Daoy (cell line): ENCODE data around the gene UGT2B10. TPM values are rescaled to one million over a fixed set of nuclear protein-coding genes. Genes with fewer than 3 reads are reported as not detected.
"Not testable (repeated sequence)": the region's sequence is repeated elsewhere in the genome, so short reads cannot be mapped to it uniquely, and the experiment has no call there.

Experiments used
- DNase-seq: peaks from one replicate; pipeline ENCODE4 v3.0.0-alpha.2; 2015; ENCODE audit warnings: low read depth
- total RNA-seq: library from RNA; depleted of rRNA; stranded (reverse); fragments of >200 nt; shearing (Covaris generic); gene quantifications from 2 replicates; pipeline ENCODE4 v1.2.3, GENCODE V29; 2014; rRNA removed

The UGT2B10 gene
- total RNA-seq: not detected in 2 replicates

DNA sequence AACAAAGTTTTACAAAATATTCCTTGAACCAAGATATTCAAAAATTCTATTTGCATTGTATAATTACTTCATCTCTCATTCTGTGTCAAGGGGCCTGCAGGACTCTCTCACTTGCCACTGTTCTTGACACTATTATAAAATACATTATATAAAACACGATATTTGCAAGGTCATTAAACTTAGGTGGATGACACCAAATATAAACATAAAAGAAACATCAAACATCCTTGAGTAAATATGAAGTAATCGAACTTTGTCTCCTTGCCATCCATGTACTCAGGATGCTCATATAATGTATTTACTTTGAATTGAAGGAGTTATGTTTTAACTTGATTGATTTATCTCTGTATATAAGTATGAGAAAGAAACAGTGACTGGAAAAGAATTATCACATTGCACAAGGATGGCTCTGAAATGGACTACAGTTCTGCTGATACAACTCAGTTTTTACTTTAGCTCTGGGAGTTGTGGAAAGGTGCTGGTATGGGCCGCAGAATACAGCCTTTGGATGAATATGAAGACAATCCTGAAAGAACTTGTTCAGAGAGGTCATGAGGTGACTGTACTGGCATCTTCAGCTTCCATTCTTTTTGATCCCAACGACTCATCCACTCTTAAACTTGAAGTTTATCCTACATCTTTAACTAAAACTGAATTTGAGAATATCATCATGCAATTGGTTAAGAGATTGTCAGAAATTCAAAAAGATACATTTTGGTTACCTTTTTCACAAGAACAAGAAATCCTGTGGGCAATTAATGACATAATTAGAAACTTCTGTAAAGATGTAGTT lies at the start of gene UGT2B10:
Gene UGT2B10, plus strand, starts transcription at position 378 of the 793 bp plus-strand sequence. Its CDS starts 26 bp downstream, at position 404.
- DNase-seq: not testable (repeated sequence)

DNA sequence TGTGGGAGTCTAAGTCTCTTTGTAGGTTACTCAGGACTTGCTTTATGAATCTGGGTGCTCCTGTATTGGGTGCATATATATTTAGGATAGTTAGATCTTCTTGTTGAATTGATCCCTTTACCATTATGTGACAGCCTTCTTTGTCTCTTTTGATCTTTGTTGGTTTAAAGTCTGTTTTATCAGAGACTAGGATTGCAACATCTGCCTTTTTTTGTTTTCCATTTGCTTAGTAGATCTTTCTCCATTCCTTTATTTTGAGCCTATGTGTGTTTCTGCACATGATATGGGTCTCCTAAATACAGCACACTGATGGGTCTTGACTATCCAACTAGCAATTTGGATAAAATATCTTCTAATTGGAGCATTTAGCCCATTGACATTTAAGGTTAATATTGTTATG lies 44.0 kb upstream of the UGT2B10 start:
- not testable (repeated sequence) for DNase-seq

- no peak for DNase-seq
These were observed 42.1 kb upstream of the UGT2B10 start for GRCh38 chr4:68773699-68774098.

DNA sequence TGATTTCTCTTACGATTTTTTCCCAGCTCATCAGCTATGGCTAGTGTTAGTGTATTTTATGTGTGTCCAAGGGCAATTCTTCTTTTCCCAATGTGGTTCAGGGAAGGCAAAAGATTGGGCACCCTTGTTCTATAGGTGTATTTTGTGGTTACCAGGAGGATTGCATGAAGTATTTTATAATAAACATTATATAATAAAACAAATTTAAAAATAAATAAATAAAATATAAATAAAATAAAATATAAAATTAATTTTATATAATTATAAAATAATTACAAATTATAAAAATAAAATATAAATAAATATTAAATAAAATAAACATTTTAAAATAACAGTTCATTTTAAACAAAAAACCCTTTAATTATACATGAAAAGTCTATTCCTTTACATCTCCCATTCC lies 35.6 kb upstream of the UGT2B10 start:
- no peak for DNase-seq

- DNase-seq: no peak
These were observed 18.7 kb upstream of the UGT2B10 start for GRCh38 chr4:68797048-68797447.

- no peak for DNase-seq
These were observed 18.2 kb upstream of the UGT2B10 start for GRCh38 chr4:68797618-68798017.

DNA sequence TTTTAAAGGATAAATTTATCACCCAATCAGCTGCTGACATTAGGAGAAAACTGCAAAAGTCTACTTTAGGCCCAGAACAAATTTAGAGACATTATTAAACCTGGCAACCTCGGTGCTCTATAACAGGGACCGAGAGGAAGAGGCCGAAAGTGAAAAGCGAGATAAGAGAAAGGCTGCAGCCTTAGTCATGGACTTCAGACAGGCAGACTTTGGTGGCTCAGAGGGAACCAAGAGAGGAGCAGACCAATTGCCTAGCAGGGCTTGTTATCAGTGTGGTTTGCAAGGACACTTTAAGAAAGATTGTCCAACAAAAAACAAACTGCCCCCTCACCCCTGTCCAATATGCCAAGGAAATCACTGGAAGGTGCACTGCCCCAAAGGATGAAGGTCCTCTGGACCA lies 12.8 kb upstream of the UGT2B10 start:
- no peak for DNase-seq

DNA sequence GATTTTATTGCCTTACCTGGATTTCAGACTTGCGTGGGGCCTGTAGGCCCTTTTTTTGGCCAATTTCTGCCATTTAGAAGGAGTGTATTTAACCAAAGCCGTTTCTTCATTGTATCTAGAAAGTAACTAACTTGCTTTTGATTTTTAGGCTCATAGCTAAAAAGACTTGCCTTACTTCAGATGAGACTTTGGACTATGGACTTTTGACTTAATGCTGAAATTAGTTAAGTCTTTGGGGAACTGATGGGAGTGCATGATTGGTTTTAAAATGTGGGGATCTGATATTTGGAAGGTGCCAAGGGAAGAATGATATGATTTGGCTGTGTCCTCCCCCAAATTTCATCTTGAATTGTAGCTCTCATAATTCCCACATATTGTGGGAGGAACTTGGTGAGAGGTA lies 7.7 kb upstream of the UGT2B10 start:
- no peak for DNase-seq

GRCh38 chr4:68810919-68811318 lies 4.9 kb upstream of the UGT2B10 start:
- no peak for DNase-seq

GRCh38 chr4:68816410-68817265 lies 844 bp downstream of the UGT2B10 start:
- not testable (repeated sequence) for DNase-seq

GRCh38 chr4:68817386-68817785 lies 1.6 kb downstream of the UGT2B10 start:
- DNase-seq: no peak

GRCh38 chr4:68818030-68818462 lies 2.3 kb downstream of the UGT2B10 start:
- not testable (repeated sequence) for DNase-seq

- DNase-seq: no peak
These were observed 15.8 kb downstream of the UGT2B10 start for GRCh38 chr4:68831642-68832041.

GRCh38 chr4:68850293-68850692 lies 34.5 kb downstream of the UGT2B10 start:
- DNase-seq: no peak

DNA sequence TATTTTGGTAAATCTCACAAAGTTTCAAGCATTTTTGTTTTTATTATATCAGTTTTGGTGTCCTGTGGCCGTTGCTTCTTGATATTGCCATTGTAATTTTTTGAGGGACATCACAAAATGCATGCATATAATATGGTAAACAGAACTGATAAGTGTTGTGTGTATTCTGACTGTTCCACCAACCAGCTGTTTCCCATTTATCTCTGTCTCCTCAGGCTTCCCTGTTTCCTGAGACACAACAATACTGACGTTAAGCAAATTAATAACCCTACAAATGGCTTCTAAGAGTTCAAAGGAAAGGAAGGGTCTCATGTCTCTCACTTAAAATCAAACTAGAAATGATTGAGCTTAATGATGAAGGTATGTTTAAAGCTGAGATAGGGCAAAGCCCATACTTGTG lies 40.0 kb downstream of the UGT2B10 start:
- no peak for DNase-seq

DNA sequence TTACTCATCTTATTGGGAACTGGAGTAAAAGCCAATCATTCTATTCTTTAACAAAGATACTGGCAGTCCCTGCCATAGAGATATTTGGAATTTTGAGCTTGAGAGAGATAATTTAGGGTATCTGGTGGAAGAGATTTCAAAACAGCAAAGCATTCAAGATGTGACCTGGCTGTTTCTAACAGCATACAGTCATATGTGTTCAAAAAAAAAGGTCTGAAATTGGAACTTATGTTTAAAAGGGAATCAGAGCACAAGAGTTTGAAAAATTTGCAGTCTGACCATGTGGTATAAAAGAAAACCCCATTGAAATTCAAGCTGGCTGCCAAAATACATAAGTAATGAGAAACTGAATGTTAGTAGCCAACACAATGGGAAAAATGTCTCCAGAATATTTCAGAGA lies 42.2 kb downstream of the UGT2B10 start:
- DNase-seq: no peak

GRCh38 chr4:68859655-68860054 lies 43.9 kb downstream of the UGT2B10 start:
- no peak for DNase-seq

DNA sequence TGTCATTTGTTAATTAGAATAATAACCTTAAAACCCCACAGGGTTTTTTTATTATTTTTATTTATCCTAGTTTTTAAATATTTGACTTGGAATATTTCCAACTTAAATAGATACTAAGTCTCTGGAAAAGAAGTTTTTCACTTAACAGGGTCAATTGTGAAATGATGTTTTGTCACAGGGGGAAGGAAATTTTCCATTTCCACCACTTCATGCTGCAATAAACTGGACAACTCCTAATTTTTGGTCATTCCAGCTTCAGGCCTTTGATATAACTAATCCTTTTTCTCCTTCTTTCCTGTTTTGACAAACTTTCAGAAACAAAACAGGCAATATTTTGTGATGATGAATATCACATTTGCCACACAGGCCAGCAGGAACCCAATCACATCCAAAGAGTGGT lies 45.3 kb downstream of the UGT2B10 start:
- DNase-seq: no peak

DNA sequence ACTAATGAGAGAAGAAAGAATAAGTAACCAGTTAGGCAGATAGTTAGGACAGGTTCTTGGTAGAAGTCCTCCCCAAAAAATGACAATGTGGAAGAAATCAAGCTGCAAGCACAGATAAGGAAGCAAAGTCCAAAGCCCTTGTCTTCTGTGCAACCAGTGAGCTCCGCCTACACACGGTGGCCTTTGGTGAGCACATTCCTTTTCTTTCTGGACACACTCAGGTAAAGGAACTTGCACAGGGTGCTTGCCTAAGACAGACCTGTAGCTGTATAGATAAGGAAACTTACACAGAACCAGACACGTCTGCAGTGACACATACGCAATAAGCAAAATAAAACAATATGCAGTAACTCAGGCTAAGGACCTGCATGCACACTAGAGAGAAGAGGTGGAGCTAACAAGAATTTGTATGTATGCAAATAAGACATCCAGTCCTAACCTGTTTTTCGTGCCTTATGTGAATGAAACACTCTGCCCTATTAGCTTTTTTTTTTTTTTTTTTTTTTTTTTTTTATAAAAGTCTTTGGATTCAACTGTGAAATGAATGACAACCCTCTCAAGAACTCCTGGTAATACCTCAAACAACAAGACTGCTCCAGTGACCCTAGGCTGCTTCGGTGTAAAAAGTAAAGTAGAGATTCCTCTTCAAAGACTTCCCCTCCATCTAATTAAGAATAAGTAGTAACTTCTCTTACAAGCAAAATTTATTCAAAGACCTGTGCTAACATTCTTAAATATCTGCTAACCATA lies 48.8 kb downstream of the UGT2B10 start:
- no peak for DNase-seq

DNA sequence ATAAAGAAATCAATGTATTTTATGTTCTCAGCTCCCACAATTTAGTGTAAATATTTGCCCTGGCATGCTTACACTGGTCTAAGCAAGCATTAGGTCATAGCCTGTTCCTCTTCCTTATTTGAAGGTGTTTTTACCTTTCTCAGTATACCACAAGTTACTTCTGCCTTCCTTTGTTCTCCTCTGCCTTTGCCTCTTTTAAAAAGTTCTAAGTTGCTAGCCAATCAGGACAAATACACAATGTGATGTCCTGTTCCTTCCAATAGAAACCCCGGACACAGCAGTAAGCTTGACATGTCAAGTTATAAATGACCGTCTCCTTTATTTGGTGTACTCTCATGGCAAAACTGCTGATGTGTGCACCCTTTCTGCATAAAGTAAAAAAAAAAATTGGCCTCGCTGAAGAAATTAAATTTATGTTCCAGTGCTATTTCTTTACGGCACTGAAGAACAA lies 49.4 kb downstream of the UGT2B10 start:
- DNase-seq: no peak

DNA sequence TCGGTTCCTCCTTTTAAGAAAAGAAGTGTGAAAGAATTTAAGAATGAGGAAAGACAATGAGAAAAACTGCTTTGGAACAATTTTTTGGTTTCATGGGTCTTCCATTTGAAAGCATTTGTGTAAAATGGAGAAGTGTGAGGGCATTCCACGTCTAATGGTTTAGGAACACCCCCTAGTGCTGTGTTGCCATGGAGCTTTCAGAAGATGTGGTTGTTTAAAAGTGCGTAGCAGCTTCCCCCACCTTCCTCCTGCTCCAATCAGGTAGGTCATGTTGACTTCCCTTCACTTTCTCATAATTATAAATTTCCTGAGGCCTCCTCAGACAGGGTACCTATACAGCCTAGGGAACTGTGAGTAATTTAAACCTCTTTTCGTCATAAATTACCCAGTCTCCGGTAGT lies 50.0 kb downstream of the UGT2B10 start:
- no peak for DNase-seq

DNA sequence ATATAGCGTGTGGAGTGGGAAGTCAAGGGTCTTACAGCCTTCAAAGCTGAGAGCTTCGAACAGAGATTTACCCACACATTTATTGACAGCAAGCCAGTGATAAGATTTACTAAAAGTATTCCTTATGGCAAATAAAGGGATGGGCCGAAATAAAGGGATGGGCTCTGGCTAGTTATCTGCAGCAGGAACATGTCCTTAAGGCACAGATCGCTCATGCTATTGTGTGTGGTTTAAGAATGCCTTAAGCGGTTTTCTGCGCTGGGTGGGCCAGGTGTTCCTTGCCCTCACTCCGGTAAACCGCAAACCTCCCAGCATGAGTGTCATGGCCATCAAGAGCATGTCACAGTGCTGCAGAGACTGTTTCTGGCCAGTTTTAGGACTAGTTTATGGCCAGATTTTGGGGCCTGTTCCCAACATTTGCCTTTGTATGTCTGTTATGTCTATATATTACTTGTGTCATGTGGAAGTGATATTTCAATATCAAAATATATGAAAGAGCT lies 53.5 kb downstream of the UGT2B10 start:
- DNase-seq: no peak
